Limb (tissue), 2 donors: ENCODE results near the gene GUK1.
A peak's percentile ranks its signal among the peaks of the same experiment; 100 is the strongest.

Experiments used
- DNase-seq, 2 donors: peaks; one replicate each; pipeline ENCODE4 v3.0.0-alpha.2; 2016; ENCODE audit errors: extremely low spot score in 2 of 2

GUK1 gene

DNA sequence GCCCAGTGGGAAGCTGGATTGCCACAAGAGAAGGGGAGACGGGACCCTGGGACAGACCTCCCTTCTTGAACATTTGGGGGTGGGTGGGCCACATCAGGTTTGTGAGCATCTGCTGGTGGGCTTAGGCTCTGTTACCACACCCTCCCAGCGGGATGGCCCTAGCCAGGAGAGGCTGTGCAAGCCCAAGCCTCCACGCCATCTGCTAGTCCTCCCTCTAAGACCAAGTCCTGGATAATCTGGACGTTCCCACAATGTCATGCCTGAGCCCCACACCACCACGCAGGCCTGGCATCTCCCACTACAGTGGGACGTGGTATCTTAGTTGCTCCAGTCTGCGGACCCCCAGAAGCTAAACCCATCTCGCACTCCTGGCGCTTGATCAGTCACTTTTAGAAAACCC is 21.8 kb downstream of the GUK1 start:
- DNase-seq = no peak

- DNase-seq = no peak
These were observed 22.4 kb downstream of the GUK1 start for GRCh38 chr1:228162286-228163006.

GRCh38 chr1:228163007-228163753 is 23.1 kb downstream of the GUK1 start:
- no peak for DNase-seq

DNA sequence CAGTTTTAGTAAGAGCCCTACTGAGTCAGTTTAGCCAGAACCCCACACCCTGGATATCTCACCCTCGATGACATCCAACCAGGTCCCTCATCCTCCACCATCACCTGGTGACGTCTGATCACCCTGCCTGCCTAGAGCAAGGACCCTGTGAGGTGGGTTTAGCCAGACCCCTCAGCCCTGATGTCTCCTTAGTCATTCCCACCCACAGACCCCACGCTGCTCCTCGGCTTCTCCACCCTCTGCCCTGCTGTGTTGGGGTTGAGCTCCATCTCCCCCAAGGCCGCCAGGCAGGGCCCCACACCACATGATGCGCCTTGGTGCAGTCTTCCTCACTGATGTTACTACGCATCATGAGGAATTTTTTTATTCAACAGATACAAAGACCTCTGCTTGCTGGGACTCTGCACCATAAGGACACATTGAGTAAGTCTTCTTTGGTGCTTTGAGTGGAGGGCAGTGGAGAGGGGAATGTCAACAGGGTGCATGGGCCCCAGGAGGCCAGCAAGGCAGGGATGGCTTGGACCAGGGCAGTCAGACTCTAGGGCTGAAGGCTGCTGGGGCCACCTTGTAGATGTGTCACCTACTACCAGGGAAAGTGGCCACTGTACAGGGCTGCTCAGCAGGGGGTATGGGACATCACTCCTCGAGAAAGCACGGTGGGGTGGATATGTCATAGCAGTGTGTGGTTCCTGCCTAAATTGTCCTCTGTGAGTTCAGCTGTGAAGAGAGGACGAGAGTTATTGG is 23.9 kb downstream of the GUK1 start:
- peak in 1 of 2 donors; percentile 28 for DNase-seq

- DNase-seq = peak in 1 of 2 donors; percentile 24
These were observed 24.7 kb downstream of the GUK1 start for GRCh38 chr1:228164561-228165371.

GRCh38 chr1:228165372-228166169 is 25.5 kb downstream of the GUK1 start, which contains the start of gene IBA57:
Gene IBA57, plus strand, starts transcription at chr1:228165804. Its CDS starts 13 bp downstream, at chr1:228165817.
- peak; percentile 99 to 100 for DNase-seq

DNA sequence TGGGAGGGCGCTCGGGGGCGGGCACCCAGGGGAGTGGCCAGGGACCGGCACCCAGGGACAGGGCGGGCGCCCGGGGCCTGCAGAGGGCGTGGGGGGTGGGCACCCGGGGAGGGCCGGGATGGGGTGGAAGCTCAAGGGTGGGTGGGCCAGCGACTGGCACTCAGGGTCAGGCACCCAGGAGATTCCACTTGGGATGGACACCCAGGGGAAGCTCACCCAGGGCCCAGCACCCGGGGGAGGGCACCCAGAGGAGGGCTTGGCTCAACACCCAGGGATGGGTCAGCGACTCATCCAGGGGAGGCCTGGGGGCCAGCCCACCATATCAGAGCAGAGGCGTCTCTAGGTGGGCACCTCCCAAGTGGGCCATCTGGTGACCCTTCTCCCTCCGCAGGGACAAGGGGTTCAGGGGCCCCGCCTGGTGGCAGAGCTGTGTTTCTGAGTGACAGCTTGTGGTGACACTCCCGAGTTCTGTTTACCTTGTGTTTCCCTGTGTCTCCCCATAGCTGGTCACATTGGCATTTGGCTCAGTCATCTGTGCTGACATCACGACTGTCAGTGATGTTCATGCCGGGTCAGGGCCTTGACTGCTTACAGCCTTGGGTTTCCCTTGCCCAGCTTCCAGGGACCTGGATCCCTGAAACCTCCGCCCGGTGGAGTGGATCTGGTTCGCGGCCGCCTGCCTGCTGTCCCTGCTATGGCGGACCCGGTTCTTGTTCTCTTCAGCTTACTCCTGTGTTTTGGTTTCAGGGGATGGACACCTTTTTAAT is 26.3 kb downstream of the GUK1 start:
- DNase-seq = peak in 1 of 2 donors; percentile 45

GRCh38 chr1:228168563-228169270 is 28.6 kb downstream of the GUK1 start:
- DNase-seq = no peak

- DNase-seq = no peak
These were observed 29.3 kb downstream of the GUK1 start for GRCh38 chr1:228169345-228169744.

GRCh38 chr1:228170666-228171065 is 30.6 kb downstream of the GUK1 start:
- no peak for DNase-seq

DNA sequence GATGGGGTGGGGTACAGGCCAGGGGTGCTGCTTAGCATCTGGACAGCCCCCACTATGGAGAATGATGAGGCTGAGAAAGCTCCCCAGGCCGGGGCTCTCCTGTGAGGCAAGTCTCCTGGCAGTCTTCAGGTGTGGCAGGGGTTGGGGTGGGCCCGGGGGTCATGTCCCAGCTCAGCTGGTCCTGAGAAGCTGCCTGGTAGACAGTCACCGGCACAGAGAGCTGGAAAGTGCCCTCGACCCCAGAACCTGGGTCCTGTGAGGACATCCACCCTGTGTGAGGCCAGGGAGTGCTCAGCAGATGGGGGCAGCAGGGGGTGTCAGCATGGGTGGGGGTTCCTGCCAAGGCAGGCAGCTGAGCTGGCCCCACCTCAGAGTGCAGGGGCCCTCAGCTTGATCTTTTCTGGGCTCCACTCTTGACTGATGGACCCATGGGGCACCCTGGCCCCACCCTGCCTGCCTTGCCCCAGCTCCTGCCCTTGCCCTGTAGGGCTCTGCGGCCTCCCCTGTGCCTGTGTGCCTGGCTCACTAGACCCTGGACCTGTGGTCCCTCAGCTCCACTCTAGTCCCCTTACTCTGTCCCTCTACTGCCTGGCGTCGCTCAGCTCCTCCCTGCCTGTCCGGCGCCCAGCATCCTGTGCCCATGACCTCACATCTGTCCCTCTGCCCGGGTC is 31.3 kb downstream of the GUK1 start:
- DNase-seq = no peak

GRCh38 chr1:228172591-228173527 is 32.8 kb downstream of the GUK1 start:
- DNase-seq = no peak

- peak in 1 of 2 donors; percentile 39 for DNase-seq
These were observed 33.7 kb downstream of the GUK1 start for GRCh38 chr1:228173528-228174481.

DNA sequence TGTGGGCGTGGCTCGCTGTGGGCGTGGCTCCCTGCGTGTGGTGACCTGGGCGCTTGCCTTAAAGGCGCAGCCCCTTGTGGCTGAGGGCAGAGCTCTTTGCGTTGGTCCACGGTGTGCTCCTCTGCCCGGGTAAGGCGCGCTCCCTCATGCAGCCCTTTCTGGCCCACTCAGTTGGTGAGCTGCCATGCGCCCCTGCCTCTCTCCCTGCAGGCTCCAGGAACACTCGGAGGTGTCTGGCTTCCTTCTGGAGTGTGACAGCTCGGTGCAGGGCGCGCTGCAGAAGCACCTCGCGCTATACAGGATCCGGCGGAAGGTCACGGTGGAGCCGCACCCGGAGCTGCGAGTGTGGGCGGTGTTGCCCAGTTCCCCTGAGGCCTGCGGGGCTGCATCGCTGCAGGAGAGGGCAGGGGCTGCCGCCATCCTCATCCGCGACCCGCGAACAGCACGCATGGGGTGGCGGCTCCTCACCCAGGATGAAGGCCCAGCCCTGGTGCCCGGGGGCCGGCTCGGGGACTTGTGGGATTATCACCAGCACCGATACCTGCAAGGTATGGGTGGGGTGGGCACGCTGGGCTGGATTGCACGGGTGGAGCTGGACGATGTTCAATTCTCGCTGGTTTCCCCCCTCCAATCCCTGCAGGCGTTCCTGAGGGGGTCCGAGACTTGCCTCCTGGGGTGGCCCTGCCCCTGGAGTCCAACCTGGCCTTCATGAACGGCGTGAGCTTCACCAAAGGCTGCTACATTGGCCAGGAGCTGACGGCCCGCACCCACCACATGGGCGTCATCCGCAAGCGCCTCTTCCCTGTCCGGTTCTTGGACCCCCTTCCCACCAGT is 34.6 kb downstream of the GUK1 start:
- peak in 1 of 2 donors; percentile 51 for DNase-seq

GRCh38 chr1:228175316-228176023 is 35.4 kb downstream of the GUK1 start:
- no peak for DNase-seq
